Measurements from ENCODE around the gene ASB7.

Gene ASB7

DNA sequence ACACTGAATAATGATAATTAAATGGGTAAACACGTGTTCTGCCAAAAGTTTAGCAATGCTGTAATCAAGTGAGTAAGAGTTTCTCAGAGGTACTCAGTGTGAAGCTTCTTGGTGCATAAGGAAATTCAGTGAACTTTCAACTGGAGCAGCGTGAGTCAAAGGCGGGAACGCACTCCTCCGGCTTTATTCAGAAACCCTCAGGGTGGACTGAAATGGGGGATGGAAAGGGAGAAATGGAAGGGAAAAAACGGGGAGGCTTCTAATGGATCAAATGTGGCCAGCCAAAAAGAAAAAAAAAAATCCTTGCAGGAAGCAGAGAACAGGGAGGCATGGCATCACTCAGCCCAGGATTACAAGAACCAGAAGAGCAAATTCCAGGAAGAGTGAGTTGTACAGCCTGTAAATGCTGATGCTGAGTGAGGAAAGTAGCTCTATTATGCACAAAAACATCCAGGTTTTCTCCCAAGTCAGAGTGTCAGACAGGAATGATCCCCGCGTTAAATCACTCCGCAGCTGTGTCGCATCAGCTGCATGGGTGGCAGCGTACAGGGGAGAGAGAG, 85.3 kb downstream of the ASB7 start:
- no peak for DNase-seq

DNA sequence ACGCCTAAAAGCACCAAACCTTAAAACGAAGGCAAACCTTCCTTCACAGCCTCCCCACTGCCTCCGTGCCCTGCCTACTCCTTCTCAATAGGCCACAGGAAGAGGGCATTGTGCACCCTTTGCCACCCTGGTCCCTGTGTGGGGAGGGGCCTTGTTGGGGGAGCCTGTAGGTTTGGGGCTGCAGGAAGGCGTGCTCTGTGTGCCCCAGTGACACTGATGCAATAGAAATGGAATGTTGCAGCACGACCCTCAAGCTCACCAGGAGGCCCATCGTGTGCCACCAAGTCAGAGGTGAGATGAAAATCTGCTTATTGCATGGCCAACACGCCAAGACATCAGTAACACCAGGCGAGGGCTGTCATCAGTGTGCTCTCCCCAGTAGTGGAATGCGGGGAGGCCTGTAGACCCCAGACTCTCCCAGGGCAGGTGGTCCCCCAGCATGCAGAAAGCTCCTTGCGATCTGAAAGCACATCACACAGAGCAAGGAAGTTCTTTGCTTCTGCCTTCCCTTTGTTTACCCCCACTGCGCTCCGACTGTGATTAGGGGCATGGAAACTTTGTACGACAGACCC, 86.2 kb downstream of the ASB7 start:
- no peak for DNase-seq

- no peak for DNase-seq
Observed at GRCh38 chr15:100689131-100689899, 86.9 kb downstream of the ASB7 start.

DNA sequence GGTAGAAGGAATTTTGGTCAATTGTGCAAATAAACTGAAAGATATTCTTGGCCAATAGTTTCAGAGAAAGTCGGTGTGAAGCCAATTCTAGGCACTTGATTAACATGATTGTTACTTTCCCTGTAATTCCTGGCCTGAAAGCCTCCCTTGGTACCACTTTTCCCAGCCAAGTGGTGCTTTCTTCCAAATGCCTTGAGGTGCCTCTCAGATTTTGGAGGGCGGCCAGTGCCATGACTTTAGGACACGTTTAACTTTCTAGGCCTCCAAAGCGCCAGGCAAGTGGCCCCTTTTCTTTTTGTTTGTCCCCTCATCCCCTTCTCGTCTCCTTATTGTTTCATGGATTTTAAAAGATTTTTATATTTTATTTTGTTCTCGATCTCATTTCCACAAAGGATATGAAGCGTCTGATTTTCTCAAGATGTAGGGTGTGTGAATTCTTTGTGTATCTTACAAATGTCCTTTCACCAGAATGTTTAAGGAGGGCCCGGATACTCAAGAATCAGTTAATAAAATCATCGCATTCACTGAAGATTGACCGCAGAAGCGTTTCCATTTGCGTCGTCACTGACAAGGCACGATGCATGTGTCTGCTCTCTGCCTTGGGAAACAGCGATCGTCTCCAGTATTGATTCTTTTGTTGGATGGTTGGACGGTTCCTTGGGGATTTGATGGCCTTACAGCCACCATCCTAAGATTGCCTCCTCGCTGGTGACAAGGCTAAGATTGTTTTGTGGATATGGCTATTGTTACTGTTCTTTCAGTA, 87.8 kb downstream of the ASB7 start:
- no peak for DNase-seq

GRCh38 chr15:100690795-100691158, 88.4 kb downstream of the ASB7 start:
- DNase-seq = no peak

DNA sequence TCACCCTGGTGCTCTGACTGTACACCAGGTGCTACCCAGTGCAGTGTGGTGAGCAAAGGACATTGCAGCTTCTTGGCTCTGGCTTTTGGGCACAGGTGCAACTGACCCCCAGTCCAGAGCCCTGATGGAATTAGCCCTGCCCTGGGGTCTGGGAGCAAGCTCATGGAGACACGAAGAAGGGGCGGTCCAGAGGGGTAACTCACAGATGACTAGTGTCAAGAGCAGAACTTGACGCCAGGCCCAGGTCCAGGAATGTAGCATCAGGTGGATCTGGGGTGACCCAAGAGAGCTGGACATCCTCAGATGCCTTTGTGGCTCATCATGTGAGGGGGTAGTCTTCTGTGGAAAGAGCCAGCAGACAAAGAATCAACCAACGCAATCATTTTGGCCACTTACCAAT, 88.9 kb downstream of the ASB7 start:
- no peak for DNase-seq

GRCh38 chr15:100692246-100692645, 89.9 kb downstream of the ASB7 start:
- no peak for DNase-seq

GRCh38 chr15:100692671-100693070, 90.3 kb downstream of the ASB7 start:
- DNase-seq = no peak

DNA sequence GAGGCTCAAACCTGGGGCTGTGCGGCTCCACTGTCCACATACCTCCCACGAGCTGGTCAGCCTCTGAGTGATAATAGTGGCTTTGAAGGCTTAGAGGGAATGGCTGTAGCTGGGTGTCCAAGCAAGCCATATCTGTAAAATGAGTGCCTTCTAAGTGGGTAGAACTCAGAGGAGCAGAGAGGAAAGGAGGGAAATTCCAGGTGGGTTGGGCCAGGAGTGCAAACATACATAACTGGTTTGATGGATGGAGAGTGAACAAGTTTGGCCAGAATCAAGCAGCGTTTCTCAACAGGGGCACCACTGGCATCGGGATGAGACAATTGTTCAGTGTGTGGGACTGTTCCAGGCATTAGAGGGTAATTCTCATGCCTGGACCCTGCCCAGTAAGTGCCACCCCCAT, 91.1 kb downstream of the ASB7 start:
- DNase-seq = no peak

DNA sequence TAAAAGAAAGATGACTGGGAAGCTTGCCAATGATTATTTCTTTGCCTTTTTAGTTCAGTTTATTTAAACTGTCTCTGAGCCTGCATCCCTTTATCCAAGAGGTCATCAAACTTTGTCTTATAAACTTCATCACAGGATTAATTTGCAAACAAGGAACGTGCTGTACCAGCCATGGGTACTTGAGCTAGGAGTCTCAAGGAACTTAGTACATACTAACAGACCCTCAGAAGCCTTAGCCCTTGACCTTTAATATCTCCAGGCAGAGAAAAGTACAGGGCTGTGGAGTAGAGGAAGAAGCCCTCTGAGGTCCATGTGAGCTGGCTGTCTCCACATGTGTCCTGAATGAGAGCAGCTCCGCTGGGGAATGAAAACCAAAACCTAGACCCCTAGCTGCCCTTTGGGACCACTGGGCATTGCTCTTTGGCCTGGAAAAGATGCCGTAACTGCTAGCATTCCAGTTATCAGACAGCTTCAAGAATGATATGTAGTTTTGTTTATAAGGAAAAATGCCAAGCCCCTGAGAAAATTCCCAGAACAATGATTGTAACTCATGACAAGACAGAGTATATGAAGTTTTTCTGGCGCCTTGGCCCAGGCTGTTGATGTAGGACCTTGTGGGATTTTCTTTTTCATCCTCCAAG, 92.1 kb downstream of the ASB7 start:
- no peak for DNase-seq

DNA sequence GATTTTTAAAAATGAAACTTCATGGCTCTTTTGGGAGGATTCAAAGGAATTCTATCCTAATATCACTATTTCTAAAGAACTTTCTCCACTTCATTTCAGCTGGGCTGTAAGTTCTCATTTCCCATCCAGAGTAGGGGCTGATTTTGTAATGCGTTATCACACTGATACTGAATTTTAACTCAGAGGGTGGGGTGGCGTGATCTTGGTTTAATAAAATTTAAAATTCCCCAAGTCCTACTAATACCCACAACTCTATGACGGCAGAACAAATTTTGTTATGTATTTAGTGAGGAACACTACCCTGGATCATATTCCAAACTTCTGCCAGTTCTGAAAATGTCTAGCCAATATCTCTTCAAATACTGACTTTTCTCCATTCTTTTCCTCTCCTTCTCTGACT, 92.7 kb downstream of the ASB7 start:
- DNase-seq = no peak

- no peak for DNase-seq
Observed at GRCh38 chr15:100696452-100696851, 94.1 kb downstream of the ASB7 start.
